Hepatocyte (in vitro differentiated cells): ENCODE data around the gene PGM2.

Source experiments
- CTCF ChIP-seq: fragments of 200-600 bp; sonication (generic); IDR thresholded peaks from 2 replicates; pipeline ENCODE4 v1.5.1; 2016; ENCODE audit warnings: antibody characterized with exemption, mild to moderate bottlenecking; ENCODE audit not compliant: poor library complexity
- EZH2phosphoT487 ChIP-seq: fragments of 200-600 bp; sonication (generic); IDR thresholded peaks from one replicate; pipeline ENCODE4 v1.6.1; 2018; ENCODE audit warnings: antibody characterized with exemption, mild to moderate bottlenecking, low read depth, moderate library complexity; ENCODE audit not compliant: unreplicated experiment, severe bottlenecking

DNA sequence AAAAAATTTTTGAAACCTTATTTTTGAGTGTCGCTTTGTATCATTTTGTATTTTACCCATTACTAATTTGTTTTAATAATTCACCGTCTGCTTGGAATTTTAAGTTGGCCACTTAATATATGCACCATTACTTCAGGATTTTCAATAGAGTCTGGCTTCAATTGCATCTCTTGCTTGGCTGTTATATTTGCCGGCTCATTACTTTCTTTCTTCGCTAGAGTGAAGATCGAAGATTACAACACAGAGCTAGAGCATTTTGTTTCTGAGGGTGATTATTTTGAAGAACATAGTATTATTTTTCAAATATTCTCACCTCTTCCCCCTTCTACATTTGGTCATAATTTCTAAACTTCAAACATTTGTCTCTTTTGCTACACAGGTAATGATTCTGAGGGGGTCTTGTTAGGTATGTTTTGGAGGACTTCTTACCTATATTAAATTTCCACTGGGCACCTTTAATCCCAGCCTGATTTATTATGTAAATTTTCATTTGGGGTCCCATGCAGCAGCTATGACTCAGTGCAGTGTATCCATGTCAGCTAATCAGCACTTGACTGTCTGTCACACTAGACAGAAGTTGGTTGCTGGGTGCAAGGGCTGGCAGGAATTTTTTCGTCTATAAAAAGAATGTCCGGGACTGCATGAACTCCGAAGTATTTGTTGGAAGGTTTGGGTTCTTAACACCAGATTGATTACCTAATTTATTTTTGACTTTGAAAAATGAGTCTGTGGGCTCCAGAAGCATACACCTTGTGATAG lies 83.0 kb downstream of the PGM2 start:
- no peak for TF ChIP-seq EZH2phosphoT487
- TF ChIP-seq CTCF, result no peak
